Erythroblast (primary cell): Measurements from ENCODE around the gene ZNF653.

Source experiments
- GATA1 ChIP-seq: IDR thresholded peaks from 2 replicates; pipeline ENCODE4 v1.6.1; 2011; ENCODE audit warnings: low read depth, mild to moderate bottlenecking, control low read depth, low read length, moderate library complexity
- POLR2A ChIP-seq: IDR thresholded peaks from 2 replicates; pipeline ENCODE4 v1.6.1; 2011; ENCODE audit warnings: mild to moderate bottlenecking, low read length

DNA sequence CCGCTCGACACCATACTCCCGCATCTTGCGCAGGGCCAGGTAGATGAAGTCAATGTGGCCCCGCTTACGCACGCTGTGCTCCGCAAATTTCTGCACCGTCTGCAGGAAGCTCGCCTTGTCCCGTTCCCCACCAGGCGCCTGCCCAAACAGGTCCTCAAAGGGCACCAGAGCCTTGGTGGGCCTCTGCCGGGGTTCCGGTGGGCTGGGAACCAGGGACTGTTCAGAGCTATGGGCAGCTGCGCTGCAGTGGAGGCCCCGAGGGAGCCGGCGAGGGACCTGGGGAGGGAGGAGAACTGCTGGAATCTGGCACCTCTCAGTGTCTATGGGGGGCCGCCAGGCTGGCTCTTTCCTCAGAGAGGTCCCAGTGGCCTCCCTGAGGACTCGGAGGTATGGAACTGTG lies 8.3 kb upstream of the ZNF653 start:
- no peak for TF ChIP-seq POLR2A
- TF ChIP-seq GATA1, result no peak
